ENCODE results near the gene SPINK5.
"Not testable (repeated sequence)": the region's sequence is repeated elsewhere in the genome, so short reads cannot be mapped to it uniquely, and the experiment has no call there.

Gene SPINK5

GRCh38 chr5:148063861-148064260 lies at the start of gene SPINK5:
SPINK5 (plus strand) TSS chr5:148063980; CDS start chr5:148064045, 65 bp downstream.
- no peak for DNase-seq (ENCODE audit: low read depth)

GRCh38 chr5:148014276-148014675 lies 49.5 kb upstream of the SPINK5 start:
- no peak for DNase-seq (ENCODE audit: low read depth)

- DNase-seq (ENCODE audit: low read depth), result no peak
Observed at GRCh38 chr5:148020257-148020988, 43.4 kb upstream of the SPINK5 start.

GRCh38 chr5:148027505-148027904 lies 36.3 kb upstream of the SPINK5 start:
- DNase-seq (ENCODE audit: low read depth), result no peak

GRCh38 chr5:148029131-148029530 lies 34.6 kb upstream of the SPINK5 start:
- no peak for DNase-seq (ENCODE audit: low read depth)

GRCh38 chr5:148033134-148033533 lies 30.6 kb upstream of the SPINK5 start:
- no peak for DNase-seq (ENCODE audit: low read depth)

GRCh38 chr5:148035676-148036075 lies 28.1 kb upstream of the SPINK5 start:
- no peak for DNase-seq (ENCODE audit: low read depth)

- no peak for DNase-seq (ENCODE audit: low read depth)
Observed at GRCh38 chr5:148042881-148043280, 20.9 kb upstream of the SPINK5 start.

GRCh38 chr5:148043705-148044104 lies 20.1 kb upstream of the SPINK5 start:
- DNase-seq (ENCODE audit: low read depth), result no peak

GRCh38 chr5:148055160-148055559 lies 8.6 kb upstream of the SPINK5 start:
- DNase-seq (ENCODE audit: low read depth), result not testable (repeated sequence)

- no peak for DNase-seq (ENCODE audit: low read depth)
Observed at GRCh38 chr5:148060309-148060708, 3.5 kb upstream of the SPINK5 start.

- no peak for DNase-seq (ENCODE audit: low read depth)
Observed at GRCh38 chr5:148060881-148061280, 2.9 kb upstream of the SPINK5 start.

GRCh38 chr5:148070621-148071020 lies 6.8 kb downstream of the SPINK5 start:
- no peak for DNase-seq (ENCODE audit: low read depth)

GRCh38 chr5:148072207-148072606 lies 8.4 kb downstream of the SPINK5 start:
- no peak for DNase-seq (ENCODE audit: low read depth)

GRCh38 chr5:148075529-148075928 lies 11.7 kb downstream of the SPINK5 start:
- DNase-seq (ENCODE audit: low read depth), result no peak

- no peak for DNase-seq (ENCODE audit: low read depth)
Observed at GRCh38 chr5:148083203-148083602, 19.4 kb downstream of the SPINK5 start.

- no peak for DNase-seq (ENCODE audit: low read depth)
Observed at GRCh38 chr5:148084269-148084668, 20.5 kb downstream of the SPINK5 start.

GRCh38 chr5:148085310-148085709 lies 21.5 kb downstream of the SPINK5 start:
- DNase-seq (ENCODE audit: low read depth), result no peak

GRCh38 chr5:148085977-148086705 lies 22.4 kb downstream of the SPINK5 start:
- DNase-seq (ENCODE audit: low read depth), result no peak

GRCh38 chr5:148090146-148090772 lies 26.5 kb downstream of the SPINK5 start:
- DNase-seq (ENCODE audit: low read depth), result no peak

- DNase-seq (ENCODE audit: low read depth), result no peak
Observed at GRCh38 chr5:148090773-148091250, 27.0 kb downstream of the SPINK5 start.

- DNase-seq (ENCODE audit: low read depth), result no peak
Observed at GRCh38 chr5:148091991-148092964, 28.5 kb downstream of the SPINK5 start.

Data from stimulated activated CD8-positive, alpha-beta memory T cell treated with anti-CD3 and anti-CD28 coated beads, Interleukin-12 subunit alpha, Interleukin-12 subunit beta, amount 100 ng/mL, for 1 hour (primary cell).